HEK293 (cell line): ENCODE data around the gene CASZ1.

Experiments used
- GFI1B ChIP-seq: fragments of 450-650 bp; formaldehyde crosslinking; IDR thresholded peaks from 2 replicates; pipeline ENCODE4 v1.5.1; 2016; ENCODE audit warnings: missing biosample characterization, missing genetic modification characterization
- GLIS2 ChIP-seq: fragments of 450-650 bp; formaldehyde crosslinking; IDR thresholded peaks from 2 replicates; pipeline ENCODE4 v1.5.1; 2016; ENCODE audit warnings: missing biosample characterization, missing genetic modification characterization
- HOXD13 ChIP-seq: sonication (generic); formaldehyde crosslinking; IDR thresholded peaks from 2 replicates; pipeline ENCODE4 v1.8.0; 2022; ENCODE audit warnings: missing genetic modification reagents, borderline replicate concordance
- RBAK ChIP-seq: fragments of 450-650 bp; formaldehyde crosslinking; IDR thresholded peaks from 2 replicates; pipeline ENCODE4 v1.5.1; 2016; ENCODE audit warnings: missing biosample characterization, missing genetic modification characterization
- REPIN1 ChIP-seq: fragments of 450-650 bp; formaldehyde crosslinking; IDR thresholded peaks from 2 replicates; pipeline ENCODE4 v1.5.1; 2017; ENCODE audit warnings: missing biosample characterization, missing genetic modification characterization, low read depth
- SCRT1 ChIP-seq: fragments of 450-650 bp; formaldehyde crosslinking; IDR thresholded peaks from 2 replicates; pipeline ENCODE4 v1.5.1; 2016; ENCODE audit warnings: missing biosample characterization, missing genetic modification characterization, borderline replicate concordance
- SCRT2 ChIP-seq: fragments of 450-650 bp; formaldehyde crosslinking; IDR thresholded peaks from 2 replicates; pipeline ENCODE4 v1.5.1; 2016; ENCODE audit warnings: missing biosample characterization, missing genetic modification characterization
- SETDB1 ChIP-seq: IDR thresholded peaks from one replicate; pipeline ENCODE4 v1.6.1; 2017; ENCODE audit warnings: mild to moderate bottlenecking, low read length, moderate library complexity, mixed read lengths; ENCODE audit not compliant: insufficient read length
- YY2 ChIP-seq: fragments of 450-650 bp; formaldehyde crosslinking; IDR thresholded peaks from 2 replicates; pipeline ENCODE4 v1.5.1; 2016; ENCODE audit warnings: missing biosample characterization, missing genetic modification characterization
- ZFP41 ChIP-seq: fragments of 450-650 bp; formaldehyde crosslinking; IDR thresholded peaks from 2 replicates; pipeline ENCODE4 v1.5.1; 2016; ENCODE audit warnings: missing biosample characterization, missing genetic modification characterization, borderline replicate concordance
- ZFP69B ChIP-seq: fragments of 450-650 bp; formaldehyde crosslinking; IDR thresholded peaks from 2 replicates; pipeline ENCODE4 v1.5.1; 2016; ENCODE audit warnings: missing biosample characterization, missing genetic modification characterization
- ZNF169 ChIP-seq: fragments of 450-650 bp; formaldehyde crosslinking; IDR thresholded peaks from 2 replicates; pipeline ENCODE4 v1.5.1; 2016; ENCODE audit warnings: missing biosample characterization, missing genetic modification characterization
- ZNF19 ChIP-seq: fragments of 450-650 bp; formaldehyde crosslinking; IDR thresholded peaks from 2 replicates; pipeline ENCODE4; 2016; ENCODE audit warnings: missing biosample characterization, missing genetic modification characterization, low read depth
- ZNF211 ChIP-seq: fragments of 450-650 bp; formaldehyde crosslinking; IDR thresholded peaks from 2 replicates; pipeline ENCODE4 v1.5.1; 2016; ENCODE audit warnings: low read depth, missing biosample characterization, missing genetic modification characterization
- ZNF274 ChIP-seq, 2 experiments: fragments of 200-500 bp in 1 of 2; fragments of 450-650 bp in 1 of 2; sonication (Bioruptor generic) in 1 of 2; formaldehyde crosslinking in 1 of 2; IDR thresholded peaks; 2 replicates each; pipeline versions ENCODE4 v1.5.1 to v1.6.1; 2014 to 2016; ENCODE audit warnings: borderline replicate concordance in 1 of 2, inconsistent platforms in 1 of 2, low read length in 1 of 2, missing biosample characterization in 1 of 2, missing genetic modification characterization in 1 of 2
- ZNF366 ChIP-seq: fragments of 450-650 bp; formaldehyde crosslinking; conservative IDR thresholded peaks from 2 replicates; pipeline ENCODE4 v1.5.1; 2016; ENCODE audit warnings: missing biosample characterization, missing genetic modification characterization
- ZNF391 ChIP-seq: fragments of 450-650 bp; formaldehyde crosslinking; IDR thresholded peaks from 2 replicates; pipeline ENCODE4 v1.5.1; 2016; ENCODE audit warnings: low read depth, missing biosample characterization, missing genetic modification characterization, borderline replicate concordance
- ZNF423 ChIP-seq: fragments of 450-650 bp; formaldehyde crosslinking; IDR thresholded peaks from 2 replicates; pipeline ENCODE4 v1.5.1; 2016; ENCODE audit warnings: missing biosample characterization, missing genetic modification characterization
- ZNF449 ChIP-seq: fragments of 450-650 bp; formaldehyde crosslinking; IDR thresholded peaks from 2 replicates; pipeline ENCODE4 v1.5.1; 2017; ENCODE audit warnings: missing biosample characterization, mild to moderate bottlenecking, missing genetic modification characterization, moderate library complexity
- ZNF623 ChIP-seq: fragments of 450-650 bp; formaldehyde crosslinking; IDR thresholded peaks from 2 replicates; pipeline ENCODE4 v1.5.1; 2016; ENCODE audit warnings: missing biosample characterization, missing genetic modification characterization
- ZNF658 ChIP-seq: fragments of 450-650 bp; formaldehyde crosslinking; IDR thresholded peaks from 2 replicates; pipeline ENCODE4; 2016; ENCODE audit warnings: missing biosample characterization, missing genetic modification characterization
- ZNF837 ChIP-seq: fragments of 450-650 bp; formaldehyde crosslinking; IDR thresholded peaks from 2 replicates; pipeline ENCODE4 v1.5.1; 2016; ENCODE audit warnings: missing biosample characterization, missing genetic modification characterization
- ZSCAN5A ChIP-seq: fragments of 450-650 bp; formaldehyde crosslinking; IDR thresholded peaks from 2 replicates; pipeline ENCODE4 v1.5.1; 2016; ENCODE audit warnings: missing biosample characterization, missing genetic modification characterization
- TF ChIP-seq, protein P1 (sequence below): sonication (generic); formaldehyde crosslinking; IDR thresholded peaks from 2 replicates; pipeline ENCODE4 v1.8.1; 2022; ENCODE audit warnings: mild to moderate bottlenecking, moderate library complexity, missing genetic modification reagents
- TF ChIP-seq, protein P2 (sequence below): fragments of 450-650 bp; formaldehyde crosslinking; IDR thresholded peaks from 2 replicates; pipeline ENCODE4 v1.5.1; 2016; ENCODE audit warnings: missing biosample characterization, missing genetic modification characterization, borderline replicate concordance

The CASZ1 gene

GRCh38 chr1:10679496-10680220 is 116.8 kb downstream of the CASZ1 start (continued):
- TF ChIP-seq, protein P1, sequence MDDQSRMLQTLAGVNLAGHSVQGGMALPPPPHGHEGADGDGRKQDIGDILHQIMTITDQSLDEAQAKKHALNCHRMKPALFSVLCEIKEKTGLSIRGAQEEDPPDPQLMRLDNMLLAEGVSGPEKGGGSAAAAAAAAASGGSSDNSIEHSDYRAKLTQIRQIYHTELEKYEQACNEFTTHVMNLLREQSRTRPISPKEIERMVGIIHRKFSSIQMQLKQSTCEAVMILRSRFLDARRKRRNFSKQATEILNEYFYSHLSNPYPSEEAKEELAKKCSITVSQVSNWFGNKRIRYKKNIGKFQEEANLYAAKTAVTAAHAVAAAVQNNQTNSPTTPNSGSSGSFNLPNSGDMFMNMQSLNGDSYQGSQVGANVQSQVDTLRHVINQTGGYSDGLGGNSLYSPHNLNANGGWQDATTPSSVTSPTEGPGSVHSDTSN (CRISPR knock-in tag) = no peak
- peak; percentile 78 for TF ChIP-seq ZNF449 (tag by site-specific recombination)
- no peak for TF ChIP-seq ZNF211 (tag by site-specific recombination)
- no peak for TF ChIP-seq ZNF366
- TF ChIP-seq ZFP41 = no peak
- no peak for TF ChIP-seq RBAK (tag by site-specific recombination)
- no peak for TF ChIP-seq ZNF169 (tag by site-specific recombination)
- peak; percentile 44 for TF ChIP-seq GLIS2
- TF ChIP-seq ZNF658 (tag by site-specific recombination) = no peak
- no peak for TF ChIP-seq ZSCAN5A (tag by site-specific recombination)
- TF ChIP-seq ZNF423 = no peak
- peak; percentile 59; the same call in 1 of the 2 replicates for TF ChIP-seq ZFP69B
- no peak for TF ChIP-seq ZNF623
- TF ChIP-seq ZNF274 (IDR thresholded peaks at IDR 0.05; ENCODE audit: low read length) = no peak
- no peak for TF ChIP-seq ZNF274 (tag by site-specific recombination; IDR thresholded peaks at IDR 0.05; ENCODE audit: borderline replicate concordance)
- no peak for TF ChIP-seq HOXD13
- TF ChIP-seq SETDB1 = no peak
- TF ChIP-seq, protein P2, sequence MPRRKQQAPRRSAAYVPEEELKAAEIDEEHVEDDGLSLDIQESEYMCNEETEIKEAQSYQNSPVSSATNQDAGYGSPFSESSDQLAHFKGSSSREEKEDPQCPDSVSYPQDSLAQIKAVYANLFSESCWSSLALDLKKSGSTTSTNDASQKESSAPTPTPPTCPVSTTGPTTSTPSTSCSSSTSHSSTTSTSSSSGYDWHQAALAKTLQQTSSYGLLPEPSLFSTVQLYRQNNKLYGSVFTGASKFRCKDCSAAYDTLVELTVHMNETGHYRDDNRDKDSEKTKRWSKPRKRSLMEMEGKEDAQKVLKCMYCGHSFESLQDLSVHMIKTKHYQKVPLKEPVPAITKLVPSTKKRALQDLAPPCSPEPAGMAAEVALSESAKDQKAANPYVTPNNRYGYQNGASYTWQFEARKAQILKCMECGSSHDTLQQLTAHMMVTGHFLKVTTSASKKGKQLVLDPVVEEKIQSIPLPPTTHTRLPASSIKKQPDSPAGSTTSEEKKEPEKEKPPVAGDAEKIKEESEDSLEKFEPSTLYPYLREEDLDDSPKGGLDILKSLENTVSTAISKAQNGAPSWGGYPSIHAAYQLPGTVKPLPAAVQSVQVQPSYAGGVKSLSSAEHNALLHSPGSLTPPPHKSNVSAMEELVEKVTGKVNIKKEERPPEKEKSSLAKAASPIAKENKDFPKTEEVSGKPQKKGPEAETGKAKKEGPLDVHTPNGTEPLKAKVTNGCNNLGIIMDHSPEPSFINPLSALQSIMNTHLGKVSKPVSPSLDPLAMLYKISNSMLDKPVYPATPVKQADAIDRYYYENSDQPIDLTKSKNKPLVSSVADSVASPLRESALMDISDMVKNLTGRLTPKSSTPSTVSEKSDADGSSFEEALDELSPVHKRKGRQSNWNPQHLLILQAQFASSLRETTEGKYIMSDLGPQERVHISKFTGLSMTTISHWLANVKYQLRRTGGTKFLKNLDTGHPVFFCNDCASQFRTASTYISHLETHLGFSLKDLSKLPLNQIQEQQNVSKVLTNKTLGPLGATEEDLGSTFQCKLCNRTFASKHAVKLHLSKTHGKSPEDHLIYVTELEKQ (tag by site-specific recombination) = no peak
- peak; percentile 85; the same call in 1 of the 2 replicates for TF ChIP-seq ZNF391 (tag by site-specific recombination)
- TF ChIP-seq YY2 (tag by site-specific recombination) = peak; percentile 29; the same call in 1 of the 2 replicates
- peak; percentile 99 for TF ChIP-seq SCRT1
- no peak for TF ChIP-seq ZNF19 (tag by site-specific recombination)
- TF ChIP-seq ZNF837 (tag by site-specific recombination) = no peak
- peak; percentile 100 for TF ChIP-seq SCRT2
- TF ChIP-seq GFI1B (tag by site-specific recombination) = no peak
- no peak for TF ChIP-seq REPIN1 (tag by site-specific recombination)
